NCI-H2029 treated with DMSO at 0.1 percent for 48 hours (cell line): ENCODE measurements around the gene ATOH7.
"Not testable (repeated sequence)": the region's sequence is repeated elsewhere in the genome, so short reads cannot be mapped to it uniquely, and the experiment has no call there.

Experiments
- DNase-seq: peaks from one replicate; lab custom pipeline; 2025; lab: John Stamatoyannopoulos, UW

Gene ATOH7

DNA sequence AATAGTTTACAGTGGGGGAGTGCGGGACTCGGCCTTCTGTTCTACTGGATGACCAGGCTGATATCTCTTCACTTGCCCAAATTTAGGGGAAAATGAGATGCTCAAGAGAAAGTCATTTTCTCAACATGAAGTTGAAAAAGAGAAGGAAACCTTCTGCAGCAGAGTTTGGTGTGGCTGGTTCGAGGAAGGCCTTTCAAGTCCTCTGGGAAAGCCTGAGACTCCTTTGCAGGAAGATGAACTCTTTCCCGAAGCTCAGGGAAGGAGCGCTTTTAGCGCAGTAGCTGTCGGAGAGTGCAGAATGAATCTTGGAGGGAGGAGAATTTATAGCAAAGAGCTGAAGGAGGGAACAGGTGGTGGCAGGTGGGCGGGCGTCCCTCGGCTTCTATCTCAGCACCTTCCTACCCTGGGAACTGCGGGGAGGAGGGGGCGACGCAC is at the start of gene ATOH7:
Gene ATOH7, minus strand, starts transcription at position 297 of the 435 bp plus-strand sequence. CDS start 436 bp downstream, outside the sequence.
- no peak for DNase-seq

DNA sequence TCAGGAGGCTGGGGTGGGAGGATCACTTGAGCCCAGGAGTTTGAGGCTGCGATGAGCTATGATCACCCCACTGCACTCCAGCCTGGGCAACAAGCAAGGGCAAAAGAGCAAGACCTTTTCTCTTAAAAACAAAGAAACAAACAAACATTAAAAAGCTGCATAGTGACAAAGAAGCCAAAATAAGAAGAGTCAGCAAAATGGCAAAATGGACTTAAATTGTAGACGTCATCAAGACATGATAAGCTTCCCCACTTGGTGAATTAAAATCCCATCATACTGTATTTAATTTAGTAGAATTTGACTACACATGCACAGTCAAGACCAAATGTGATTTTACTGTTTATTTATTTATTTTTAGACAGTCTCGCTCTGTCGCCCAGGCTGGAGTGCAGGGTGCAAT is 48.8 kb upstream of the ATOH7 start:
- DNase-seq, result no peak

DNA sequence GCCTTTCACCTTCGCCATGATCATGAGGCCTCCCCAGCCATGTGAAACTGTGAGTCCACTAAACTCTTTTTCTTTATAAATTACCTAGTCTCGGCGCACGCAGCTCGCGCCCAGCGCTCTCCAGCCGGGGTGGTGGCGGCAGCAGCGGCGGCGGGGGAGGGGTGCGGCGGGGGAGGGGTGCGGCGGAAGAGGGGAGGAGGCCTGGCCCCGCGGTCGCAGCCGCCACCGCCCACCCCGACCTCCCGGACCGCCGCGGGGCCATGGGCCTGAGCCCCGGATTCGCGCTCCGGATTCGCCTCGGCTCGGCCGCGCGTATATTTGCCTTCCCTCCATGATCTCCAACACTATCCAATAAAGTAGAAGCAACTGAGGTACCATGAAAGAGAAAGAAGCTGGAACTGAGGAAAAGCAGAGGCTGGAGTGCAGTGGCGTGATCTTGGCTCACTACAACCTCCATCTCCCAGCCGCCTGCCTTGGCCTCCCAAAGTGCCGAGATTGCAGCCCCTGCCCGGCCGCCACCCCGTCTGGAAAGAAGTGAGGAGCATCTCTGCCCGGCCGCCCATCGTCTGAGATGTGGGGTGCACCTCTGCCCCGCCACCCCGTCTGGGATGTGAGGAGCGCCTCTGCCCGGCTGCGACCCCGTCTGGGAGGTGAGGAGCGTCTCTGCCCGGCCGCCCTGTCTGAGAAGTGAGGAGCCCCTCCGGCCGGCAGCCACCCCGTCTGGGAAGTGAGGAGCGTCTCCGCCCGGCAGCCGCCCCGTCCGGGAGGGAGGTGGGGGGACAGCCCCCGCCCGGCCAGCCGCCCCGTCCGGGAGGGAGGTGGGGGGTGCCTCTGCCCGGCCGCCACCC is 47.2 kb upstream of the ATOH7 start:
- not testable (repeated sequence) for DNase-seq

DNA sequence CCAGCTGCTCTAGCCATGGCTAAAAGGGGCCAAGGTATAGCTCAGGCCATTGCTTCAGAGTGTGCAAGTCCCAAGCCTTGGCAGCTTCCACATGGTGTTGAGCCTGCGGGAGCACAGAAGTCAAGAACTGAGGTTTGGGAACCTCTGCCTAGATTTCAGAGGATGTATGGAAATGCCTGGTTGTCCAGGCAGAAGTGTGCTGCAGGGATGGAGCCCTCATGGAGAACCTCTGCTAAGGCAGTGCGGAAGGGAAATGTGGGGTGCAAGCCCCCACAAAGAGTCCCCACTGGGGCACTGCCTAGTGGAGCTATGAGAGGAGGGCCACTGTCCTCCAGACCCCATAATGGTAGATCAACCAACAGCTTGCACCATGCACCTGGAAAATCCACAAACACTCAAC is 45.9 kb upstream of the ATOH7 start:
- not testable (repeated sequence) for DNase-seq

DNA sequence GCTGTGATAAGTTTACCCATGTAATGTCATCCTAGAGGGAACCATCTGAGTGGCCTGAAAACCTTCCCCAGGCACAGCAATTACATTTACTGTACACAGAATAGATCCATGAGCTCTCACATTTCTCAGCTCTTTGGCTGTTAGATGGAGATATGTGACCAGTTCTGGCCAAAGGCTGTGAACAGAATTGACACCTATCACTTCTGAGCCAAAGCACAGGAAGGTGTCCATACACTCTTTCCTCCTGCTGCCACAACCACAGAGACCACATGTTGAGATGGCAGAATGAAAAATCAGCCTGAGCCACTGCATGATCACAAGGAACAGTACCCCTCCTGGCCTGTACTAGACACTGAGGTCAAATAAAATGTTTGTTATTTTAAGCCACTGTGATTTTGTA is 44.3 kb upstream of the ATOH7 start:
- DNase-seq, result no peak

DNA sequence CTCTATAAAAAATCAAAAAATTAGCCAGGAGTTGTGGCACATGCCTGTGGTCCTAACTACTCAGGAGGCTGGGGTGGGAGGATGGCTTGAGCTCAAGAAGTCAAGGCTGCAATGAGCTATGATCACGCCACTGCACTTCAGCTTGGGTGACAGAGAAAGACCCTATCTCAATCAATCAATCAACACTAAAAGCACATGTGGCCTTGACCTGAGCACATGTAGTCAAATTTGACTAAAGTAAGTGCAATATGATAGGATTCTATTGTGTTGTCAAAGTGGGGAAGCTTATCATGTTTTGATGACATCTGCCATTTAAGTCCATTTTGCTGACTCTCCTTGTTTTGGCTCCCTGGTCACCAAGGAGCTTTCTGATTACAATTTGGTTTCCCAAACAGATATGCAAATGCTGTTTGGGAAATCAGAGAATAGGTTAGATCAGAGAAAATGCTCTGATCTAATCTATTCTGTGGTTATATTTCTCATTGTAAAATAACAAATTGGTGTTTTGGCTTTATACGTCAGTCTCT is 43.8 kb upstream of the ATOH7 start:
- DNase-seq, result no peak

DNA sequence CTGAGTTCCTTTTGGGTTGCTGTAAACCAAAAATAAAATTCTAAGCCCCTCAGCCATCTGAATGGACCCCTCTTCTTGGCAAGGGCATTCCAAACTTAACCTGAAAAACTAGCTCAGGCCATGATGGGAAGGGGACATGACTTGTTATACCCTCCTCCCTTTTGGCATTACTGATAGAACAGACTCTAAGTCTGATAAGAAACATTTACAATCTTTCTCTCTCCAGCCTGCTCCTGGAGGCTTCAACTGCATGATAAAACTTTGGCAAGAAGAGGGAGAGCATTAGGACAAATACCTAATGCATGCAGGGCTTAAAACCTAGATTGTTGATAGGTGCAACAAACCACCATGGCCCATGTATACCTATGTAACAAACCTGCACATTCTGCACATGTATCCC is 40.9 kb upstream of the ATOH7 start:
- DNase-seq, result no peak

DNA sequence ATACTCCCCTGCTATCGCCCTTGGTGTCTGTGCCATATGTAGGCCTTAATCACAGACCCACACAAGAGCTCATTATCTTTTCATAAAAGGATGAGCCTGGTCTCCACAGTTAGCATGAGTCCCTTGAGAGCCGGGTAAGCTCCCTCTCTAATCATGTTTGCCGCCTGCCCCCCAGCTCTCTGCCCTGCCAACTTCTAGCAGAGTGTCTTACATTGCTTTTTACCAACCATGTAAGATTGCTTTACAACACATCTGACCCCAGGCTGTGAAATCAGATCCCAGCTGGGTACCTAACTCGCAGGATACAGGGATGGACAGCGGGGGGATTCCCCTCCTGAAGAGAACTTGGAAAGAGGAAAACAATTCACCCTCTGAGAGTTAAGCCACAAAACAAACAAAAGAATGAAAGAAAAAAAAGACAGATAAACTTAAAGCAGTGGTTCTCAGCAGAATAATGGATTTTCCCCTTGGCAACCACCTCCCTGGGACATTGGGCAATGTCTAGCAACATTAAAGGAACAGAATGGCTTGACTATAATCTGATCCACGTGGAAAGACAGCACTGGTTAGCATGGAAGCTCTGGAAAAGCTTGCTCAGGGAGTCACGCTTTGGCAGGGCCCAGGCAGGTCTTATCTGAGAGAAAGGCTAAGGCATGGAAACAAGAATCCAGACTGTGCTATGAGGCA is 39.4 kb upstream of the ATOH7 start:
- DNase-seq, result no peak

DNA sequence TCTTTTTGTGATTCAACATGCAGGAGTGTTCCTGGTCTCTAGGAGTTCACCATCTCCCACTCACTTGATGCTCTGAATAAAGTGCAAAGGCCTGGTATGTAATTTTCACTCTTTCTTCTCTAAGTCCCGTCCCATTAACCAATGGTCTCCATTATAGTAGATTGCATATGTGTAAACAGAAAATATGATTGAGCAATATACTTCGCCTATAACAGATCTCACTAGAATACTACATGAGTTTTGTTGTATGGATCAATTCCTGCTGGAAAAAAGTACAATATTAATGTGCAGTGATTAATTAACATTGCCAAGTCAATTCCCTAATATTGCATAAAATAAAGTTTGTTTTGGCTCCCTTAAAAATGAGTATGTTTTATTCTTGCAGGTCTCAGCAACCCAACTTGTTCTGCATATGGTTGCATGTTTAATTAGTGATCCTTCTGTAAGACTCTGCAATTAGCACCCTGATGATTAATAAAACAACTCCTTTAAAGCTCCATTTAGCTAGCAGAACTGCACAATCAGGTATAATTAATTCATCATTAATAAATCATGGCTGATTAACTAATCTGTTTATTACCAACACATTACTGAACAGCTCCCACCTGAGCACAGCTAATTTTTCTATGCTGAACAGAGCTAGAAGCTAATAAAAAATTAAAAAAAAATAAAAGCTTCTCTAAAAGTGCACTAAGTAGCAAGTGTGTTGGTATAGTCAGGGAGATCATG is 37.8 kb upstream of the ATOH7 start:
- no peak for DNase-seq

DNA sequence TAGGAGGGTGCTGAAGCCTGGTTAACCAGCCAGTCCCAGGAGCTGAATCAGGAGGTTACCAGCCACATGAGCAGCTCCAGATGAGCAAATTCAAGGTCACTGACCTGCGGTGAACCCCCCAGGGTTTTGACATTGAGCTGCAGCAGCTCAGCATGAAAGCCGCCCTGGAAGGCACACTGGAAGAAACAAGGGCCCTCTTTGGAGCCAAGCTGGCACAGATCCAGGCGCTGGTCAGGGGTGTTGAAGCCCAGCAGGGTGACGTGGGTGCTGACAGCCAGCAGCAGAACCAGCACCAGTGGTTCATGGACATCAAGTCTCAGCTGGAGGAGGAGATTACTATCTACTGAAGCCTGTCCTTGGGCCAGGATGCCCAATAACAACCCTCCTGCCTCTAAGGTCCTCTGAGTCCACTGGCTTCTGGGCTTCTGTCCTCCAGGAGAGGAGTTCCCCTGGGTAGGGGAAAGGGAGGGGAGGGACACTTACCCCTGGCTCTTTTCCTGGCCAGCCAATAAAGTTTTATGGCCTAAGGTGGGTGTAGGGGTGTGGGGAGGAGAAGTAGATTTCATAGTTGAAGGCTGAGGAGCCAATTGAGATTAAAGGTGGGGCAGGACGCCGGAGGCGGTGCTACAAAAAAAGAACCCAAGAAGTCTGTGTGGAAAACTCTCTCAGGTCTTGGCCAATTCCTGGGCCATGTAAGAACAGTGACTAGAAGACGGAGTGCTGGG is 29.4 kb upstream of the ATOH7 start:
- DNase-seq, result no peak

DNA sequence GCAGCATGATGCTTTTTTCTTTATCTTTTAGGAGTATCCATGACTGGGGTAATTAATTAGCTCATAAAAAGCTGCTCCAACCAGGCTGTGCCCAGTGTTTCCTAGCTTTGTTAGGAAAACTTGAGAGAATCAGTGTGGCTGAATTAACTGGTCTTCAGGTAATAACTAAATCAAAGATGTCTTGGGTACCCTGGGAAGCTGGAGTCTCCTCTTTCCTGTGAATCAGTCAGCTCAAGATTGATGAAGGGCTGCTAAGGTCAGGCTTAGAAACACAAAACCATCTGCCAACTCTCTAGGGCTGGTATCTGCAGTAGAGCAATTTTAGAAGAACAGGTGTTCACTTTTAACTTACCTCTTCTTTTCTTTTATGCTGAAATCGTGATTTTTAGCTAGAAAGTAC is 21.4 kb upstream of the ATOH7 start:
- no peak for DNase-seq

DNA sequence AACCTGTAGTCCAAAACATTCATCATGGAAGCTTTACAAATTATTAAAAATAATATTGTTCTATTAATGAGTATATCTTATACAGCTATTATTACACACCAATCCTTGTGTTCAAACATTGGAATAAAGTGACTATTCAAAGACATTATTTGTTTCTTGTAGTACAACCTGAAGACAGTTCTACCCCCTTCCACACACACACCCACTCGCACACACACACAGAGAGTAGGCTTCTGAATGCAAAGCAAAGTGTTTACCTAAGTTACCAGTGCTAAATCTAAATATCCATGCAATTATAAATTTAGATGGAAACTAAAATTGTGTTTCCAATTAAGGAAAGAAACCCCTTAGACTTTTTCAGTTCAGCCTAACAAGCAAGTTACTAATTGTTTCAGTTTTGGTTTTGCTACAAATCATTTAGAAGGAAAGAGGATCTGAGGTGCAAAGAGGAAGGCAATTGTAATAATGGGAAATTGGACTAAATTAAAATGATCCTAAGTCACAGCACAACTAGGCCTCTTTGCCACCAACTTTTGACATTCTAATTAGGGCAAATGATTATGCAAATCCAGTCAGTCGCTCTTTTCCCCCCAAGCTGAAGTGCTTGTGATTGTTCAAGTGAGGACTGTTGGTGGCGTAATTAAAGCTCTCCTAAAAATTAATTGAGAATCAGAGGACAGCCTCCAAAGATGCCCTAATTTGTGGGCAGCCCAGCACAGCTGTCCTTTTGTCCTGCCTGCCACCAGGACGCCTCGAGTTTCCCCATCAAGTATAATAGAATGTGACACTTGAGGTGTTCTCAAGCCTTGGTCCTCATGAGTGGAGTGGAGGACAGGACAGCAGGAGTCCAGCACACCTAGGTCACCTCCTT is 19.9 kb upstream of the ATOH7 start:
- DNase-seq, result no peak

DNA sequence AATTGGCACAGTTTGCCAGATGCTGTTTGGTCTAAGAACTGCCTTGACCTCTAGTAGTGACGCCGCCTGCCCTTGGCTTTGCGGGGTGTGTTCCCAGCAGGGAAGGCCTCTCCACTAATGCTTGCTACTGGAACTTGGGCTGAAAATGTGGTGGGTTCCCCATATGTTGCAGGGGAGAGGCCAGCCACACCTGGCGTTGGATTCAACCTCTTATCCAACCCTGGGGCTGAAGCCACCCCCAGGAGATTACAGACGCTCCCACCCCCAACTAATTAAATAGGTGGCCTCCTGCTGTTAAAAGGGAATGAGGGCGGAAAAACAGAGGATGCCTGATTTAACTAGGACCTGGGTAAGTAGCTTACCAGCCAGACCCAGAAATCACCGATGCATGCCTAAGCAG is 19.2 kb upstream of the ATOH7 start:
- no peak for DNase-seq

DNA sequence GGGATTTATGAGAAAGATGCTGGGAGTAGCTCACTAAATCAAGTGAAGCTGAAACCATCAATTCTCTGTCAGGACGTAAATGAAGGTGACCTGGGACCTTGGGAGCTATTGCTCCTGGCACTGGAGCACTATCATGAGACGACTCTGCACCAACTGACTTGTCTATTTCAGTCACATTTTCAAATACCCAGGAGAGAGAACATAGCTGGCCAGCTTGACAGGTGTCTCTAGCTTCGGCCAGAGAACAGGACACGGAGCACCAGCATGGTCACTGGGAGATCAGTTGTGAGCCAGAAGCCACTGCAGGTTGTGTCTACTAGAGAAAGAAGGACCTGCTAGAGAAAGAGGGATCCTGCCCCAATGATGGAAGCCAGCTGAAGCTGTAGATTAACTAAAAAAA is 17.4 kb upstream of the ATOH7 start:
- DNase-seq, result no peak

DNA sequence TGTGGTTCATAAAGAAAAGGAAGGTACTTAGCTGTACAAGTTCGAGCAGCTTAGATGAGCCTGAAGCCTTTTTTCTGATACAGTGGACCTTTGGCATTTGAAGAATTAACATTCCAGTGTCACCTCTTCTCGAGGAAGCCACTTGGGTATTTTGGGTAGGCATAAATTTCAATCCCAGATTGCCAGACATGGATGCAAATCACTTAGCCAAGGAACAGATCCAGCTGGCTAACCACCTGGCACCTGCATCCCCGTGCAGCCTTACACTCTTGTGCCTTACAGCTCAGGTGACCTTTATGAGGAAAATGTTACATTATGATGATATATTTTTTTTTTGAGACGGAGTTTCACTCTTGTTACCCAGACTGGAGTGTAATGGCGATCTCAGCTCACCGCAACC is 16.0 kb upstream of the ATOH7 start:
- DNase-seq, result no peak

DNA sequence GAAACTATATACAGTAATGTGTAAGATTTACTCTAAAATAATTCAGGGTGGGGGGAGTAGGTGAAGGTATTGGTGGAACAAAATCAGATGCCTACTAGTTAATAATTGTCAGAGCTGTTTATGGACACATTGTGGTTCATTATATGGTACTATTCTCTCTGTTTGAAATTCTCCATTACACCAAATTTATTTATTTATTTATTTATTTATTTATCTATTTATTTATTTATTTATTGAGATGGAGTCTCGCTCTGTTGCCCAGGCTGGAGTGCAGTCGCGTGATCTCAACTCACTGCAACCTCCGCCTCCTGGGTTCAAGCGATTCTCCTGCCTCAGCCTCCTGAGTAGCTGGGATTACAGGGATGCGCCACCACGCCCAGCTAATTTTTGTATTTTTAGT is 14.5 kb upstream of the ATOH7 start:
- DNase-seq, result not testable (repeated sequence)

DNA sequence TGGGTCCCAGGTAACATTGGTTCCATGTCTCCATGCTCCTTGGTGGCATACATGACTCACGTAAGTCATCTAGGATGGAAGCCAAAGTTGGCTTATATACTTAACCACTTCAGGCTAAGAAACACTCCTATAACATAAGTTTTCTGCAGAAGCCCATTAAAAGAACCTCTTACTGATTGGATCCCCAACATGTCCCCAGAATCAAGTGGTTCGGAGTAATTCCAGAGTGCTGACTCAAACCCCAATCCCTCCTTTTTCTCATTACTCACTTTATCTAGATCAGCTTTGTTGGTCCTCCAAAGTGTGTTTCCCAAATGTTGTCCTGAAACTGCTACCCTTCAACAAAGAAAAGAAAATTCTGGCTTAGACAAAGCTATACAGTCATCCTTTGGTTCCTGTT is 10.1 kb upstream of the ATOH7 start:
- no peak for DNase-seq

DNA sequence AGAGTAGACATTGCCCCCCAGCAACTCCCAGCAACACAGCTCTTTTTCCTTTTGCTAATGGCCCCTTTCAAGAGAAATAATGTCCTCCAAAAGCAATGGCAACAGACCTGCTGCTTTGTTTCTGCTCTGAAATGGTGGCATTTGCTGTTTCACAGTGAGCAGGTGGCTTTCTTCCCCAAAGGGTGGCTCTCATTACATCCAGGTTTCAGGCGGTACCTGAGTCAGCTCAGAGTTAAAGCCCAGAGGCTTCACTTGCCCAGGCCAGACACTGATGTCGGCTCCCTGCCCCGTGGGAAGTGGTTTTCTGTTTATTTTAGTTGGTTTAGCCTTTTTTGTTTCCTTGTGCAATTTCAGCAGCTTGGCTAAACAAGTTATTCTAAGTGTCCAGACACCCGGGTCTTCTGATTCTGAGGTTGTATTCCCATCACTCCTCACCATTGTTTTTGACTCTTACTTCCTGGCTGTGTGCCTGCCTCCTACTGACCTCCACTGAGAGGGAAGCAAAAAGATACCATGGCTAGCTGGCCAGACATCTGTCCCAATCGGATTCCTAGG is 7.8 kb upstream of the ATOH7 start:
- no peak for DNase-seq

DNA sequence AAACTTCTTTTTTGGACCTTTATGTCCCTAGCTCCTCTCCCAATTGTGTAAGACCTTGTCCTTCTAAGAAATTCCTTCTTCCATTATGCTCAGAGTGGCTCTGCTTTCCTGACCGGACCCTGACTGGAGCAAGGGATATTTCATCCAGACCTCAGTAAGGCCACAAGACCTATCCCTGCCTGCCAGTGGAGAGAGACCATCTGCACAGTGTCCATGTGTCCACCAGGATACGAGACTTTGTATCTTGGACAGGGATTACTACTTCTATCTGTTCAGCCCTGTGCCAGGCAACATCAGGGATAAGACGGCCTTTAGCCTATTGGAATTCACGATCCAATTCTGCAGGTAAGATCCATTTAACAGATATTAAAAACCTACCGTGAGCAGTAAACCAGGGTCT is 7.2 kb upstream of the ATOH7 start:
- no peak for DNase-seq

DNA sequence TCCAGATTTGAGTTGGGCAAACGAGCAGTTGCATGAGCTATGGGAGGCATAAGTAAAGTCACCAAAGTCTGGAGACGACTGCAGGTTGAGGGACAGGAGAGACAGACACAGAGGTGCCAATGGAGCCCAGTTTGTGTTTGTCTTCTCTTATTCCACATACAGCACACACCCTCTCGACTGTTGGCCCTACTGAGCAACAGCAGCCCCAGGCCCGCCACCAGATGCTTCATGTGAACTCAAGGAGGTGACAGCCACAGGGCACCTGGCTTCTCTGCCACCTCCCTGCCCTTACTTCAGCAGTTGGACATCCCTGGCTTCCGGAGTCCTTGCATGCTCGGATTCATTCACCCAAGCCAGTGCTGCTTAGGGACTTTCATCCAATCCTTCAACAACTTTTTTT is 6.5 kb upstream of the ATOH7 start:
- no peak for DNase-seq

DNA sequence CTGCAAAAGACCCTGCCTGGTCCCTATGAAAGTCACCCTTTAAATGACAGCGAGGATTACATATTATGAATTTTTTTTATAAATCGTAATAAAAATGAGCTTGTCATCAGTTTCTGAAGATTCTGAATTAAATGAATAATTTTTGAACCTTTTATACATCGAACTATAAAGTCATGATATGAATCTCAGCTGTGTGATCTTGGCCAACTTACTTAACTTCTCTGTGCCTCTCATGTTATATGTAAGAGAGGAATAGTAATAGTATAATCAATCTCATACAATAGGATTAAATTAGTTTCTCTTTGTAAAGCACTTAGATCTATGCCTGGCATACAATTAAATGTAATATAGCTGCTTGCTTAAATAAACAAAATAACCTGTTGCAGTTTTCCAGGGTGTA is 5.3 kb upstream of the ATOH7 start:
- DNase-seq, result no peak
